Liver (tissue), 9 donors: Measurements from ENCODE around the gene CAPS. TPM values are rescaled to one million over a fixed set of nuclear protein-coding genes. Genes with fewer than 3 reads are reported as not detected.
"Not testable (repeated sequence)": the region's sequence is repeated elsewhere in the genome, so short reads cannot be mapped to it uniquely, and the experiment has no call there.

Experiments used
- DNase-seq: peaks from one replicate; pipeline ENCODE4 v3.0.0-alpha.2; 2017; ENCODE audit warnings: low spot score
- H3K27ac ChIP-seq, 2 donors: one replicate each; pipeline ENCODE4 v1.7.0; 2013; ENCODE audit warnings: inconsistent platforms in 2 of 2, low read length in 2 of 2, control low read depth in 1 of 2, low read depth in 1 of 2, mild to moderate bottlenecking in 1 of 2
- H3K27me3 ChIP-seq, 4 donors: one replicate each; pipeline versions ENCODE4 v1.6.1 to v1.7.0; 2013; ENCODE audit warnings: low read length in 3 of 4, inconsistent platforms in 1 of 4, mild to moderate bottlenecking in 1 of 4, moderate library complexity in 1 of 4; ENCODE audit not compliant: control insufficient read depth in 4 of 4, insufficient read depth in 4 of 4
- H3K36me3 ChIP-seq, 4 donors: one replicate each; pipeline versions ENCODE4 v1.6.1 to v1.7.0; 2013; ENCODE audit warnings: low read length in 3 of 4, mild to moderate bottlenecking in 3 of 4, low read depth in 1 of 4, moderate library complexity in 1 of 4; ENCODE audit not compliant: control insufficient read depth in 4 of 4, insufficient read depth in 3 of 4
- H3K4me1 ChIP-seq, 4 donors: one replicate each; pipeline versions ENCODE4 v1.6.1 to v1.7.0; 2013; ENCODE audit warnings: low read length in 3 of 4, mild to moderate bottlenecking in 3 of 4, moderate library complexity in 1 of 4; ENCODE audit not compliant: control insufficient read depth in 4 of 4, insufficient read depth in 4 of 4
- H3K4me3 ChIP-seq, 3 donors: one replicate each; pipeline versions ENCODE4 v1.6.1 to v1.7.0; 2013; ENCODE audit warnings: low read length in 3 of 3, control low read depth in 1 of 3, low read depth in 1 of 3, mild to moderate bottlenecking in 1 of 3
- H3K9ac ChIP-seq, 2 donors: one replicate each; pipeline ENCODE4 v1.7.0; 2013; ENCODE audit warnings: low read length in 2 of 2, mild to moderate bottlenecking in 2 of 2, moderate library complexity in 2 of 2, control low read depth in 1 of 2, low read depth in 1 of 2
- H3K9me3 ChIP-seq, 4 donors: one replicate each; pipeline versions ENCODE4 v1.6.1 to v1.7.0; 2013; ENCODE audit warnings: low read length in 3 of 4; ENCODE audit not compliant: control insufficient read depth in 4 of 4
- CTCF ChIP-seq: fragments of 150-350 bp; IDR thresholded peaks from 2 replicates; pipeline ENCODE4 v1.5.1; 2017; ENCODE audit warnings: improper control_type of control experiment, low read depth, low read length; ENCODE audit not compliant: missing input control
- JUND ChIP-seq, 2 donors: IDR thresholded peaks; 2 replicates each; pipeline ENCODE4 v1.6.1; 2016; ENCODE audit warnings: antibody characterized with exemption in 2 of 2
- NR2F2 ChIP-seq: IDR thresholded peaks from 2 replicates; pipeline ENCODE4 v1.6.1; 2016; ENCODE audit warnings: antibody characterized with exemption
- RXRA ChIP-seq, 2 donors: IDR thresholded peaks; 2 replicates each; pipeline ENCODE4 v1.6.1; 2017 to 2018; ENCODE audit warnings: antibody characterized with exemption in 2 of 2, mild to moderate bottlenecking in 1 of 2
- SP1 ChIP-seq: IDR thresholded peaks from 2 replicates; pipeline ENCODE4 v1.6.1; 2018; ENCODE audit warnings: antibody characterized with exemption, mild to moderate bottlenecking
- WGBS: extraction: QIAGEN DNeasy Blood & Tissue Kit; methylation state at CpG from one replicate; pipeline ENCODE4 v1.1.7; 2013; 5-methylcytosine and 5-hydroxymethylcytosine counted together
- polyA plus RNA-seq, 2 donors: library from polyadenylated mRNA; stranded (reverse) in 1 of 2; unstranded in 1 of 2; fragments of 200-250 nt in 1 of 2; fragments of >200 nt in 1 of 2; fragmentation: Nextera tagmentation in 1 of 2; extraction: Ambion mirVana in 1 of 2; gene quantifications; one replicate each; pipeline versions ENCODE4 v1.2.1 to v1.2.3, GENCODE V29; 2013 to 2015
- total RNA-seq, 2 donors: library from RNA; depleted of rRNA; stranded (reverse); fragments of >200 nt; gene quantifications; one replicate each; pipeline ENCODE4 v1.2.3, GENCODE V29; 2014
- donor health status: healthy.
- donor health status: healthy.
- donor health status: healthy.
- donor health status: healthy.
- donor health status: healthy.

The CAPS gene
- total and polyA plus RNA-seq, 4 donors: 2.1 to 11.4 (median 3.5) TPM

- Histone ChIP-seq H3K27me3 (no peaks in the 10 kb centered on the region), H3K4me1 (peaks cover 23 to 64% (median 42%) of the 10 kb centered on the region in 4 donors)
- 80% methylated on average over 14 of the region's 14 CpGs for WGBS
Observed at GRCh38 chr19:5959260-5960004, 45.4 kb downstream of the CAPS start.

GRCh38 chr19:5960005-5961001 lies 46.2 kb downstream of the CAPS start:
- Histone ChIP-seq H3K9ac (peak overlapping the region in 1 of 2 donors; percentile 22), H3K36me3 (no peaks in the 10 kb centered on the region), H3K4me3 (no peak overlapping the region), H3K27ac (peak overlapping the region; percentile 48 to 65), H3K4me1 (peaks cover 22 to 58% (median 36%) of the 10 kb centered on the region in 4 donors), H3K27me3 (no peaks in the 10 kb centered on the region), H3K9me3 (no peaks in the 10 kb centered on the region)
- peak; percentile 68 for DNase-seq
- WGBS: 73% methylated on average over 18 of the region's 18 CpGs
- TF ChIP-seq RXRA (IDR thresholded peaks at IDR 0.05) (peak; percentile 60 to 89), SP1 (peak; percentile 18), CTCF (no peak), NR2F2 (no peak)

More at GRCh38 chr19:5959260-5960004, 45.4 kb downstream of the CAPS start:
- peak overlapping the region; percentile 20 to 48 for H3K27ac ChIP-seq
- no peak overlapping the region for H3K9ac ChIP-seq
- H3K9me3 ChIP-seq: no peaks in the 10 kb centered on the region
- no peak for DNase-seq
- no peak overlapping the region for H3K4me3 ChIP-seq
- H3K36me3 ChIP-seq: no peaks in the 10 kb centered on the region
- TF ChIP-seq JUND (IDR thresholded peaks at IDR 0.05): no peak

DNA sequence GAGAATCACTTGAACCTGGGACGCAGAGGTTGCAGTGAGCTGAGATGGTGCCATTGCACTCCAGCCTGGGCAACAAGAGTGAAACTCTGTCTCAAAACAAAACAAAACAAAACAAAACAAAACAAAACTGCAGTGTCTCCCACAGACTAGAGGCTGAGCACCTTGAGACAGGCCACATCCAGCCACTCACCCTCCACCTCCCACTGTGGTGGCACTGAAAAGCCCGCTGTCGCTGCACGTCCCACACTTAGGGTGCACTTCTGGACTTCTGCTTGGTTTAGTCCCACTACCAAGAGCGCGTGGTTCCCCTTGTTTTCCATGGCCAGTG lies 47.6 kb downstream of the CAPS start:
- 52% methylated on average over 6 of the region's 6 CpGs for WGBS

More for the DNA sequence above, 47.6 kb downstream of the CAPS start:
- H3K36me3 ChIP-seq, H3K27me3 ChIP-seq, H3K9me3 ChIP-seq, DNase-seq: not testable (repeated sequence)
- Histone ChIP-seq H3K9ac (peak overlapping the region in 1 of 2 donors; percentile 18), H3K4me3 (peak overlapping the region in 1 of 3 donors; percentile 5), H3K27ac (peak overlapping the region; percentile 94 to 99), H3K4me1 (peaks cover 24 to 58% (median 38%) of the 10 kb centered on the region in 4 donors)
